SK-N-MC (cell line): Measurements from ENCODE around the gene TSPAN3.

Experiments used
- DNase-seq: peaks from one replicate; pipeline ENCODE4 v3.0.0-alpha.2; 2011; ENCODE audit warnings: low read depth, low spot score
- H3K27ac ChIP-seq: fragments of 200-600 bp; sonication (generic); 2 replicates; pipeline ENCODE4 v1.5.1; 2016; ENCODE audit warnings: mixed run types
- H3K36me3 ChIP-seq: fragments of 200-600 bp; sonication (generic); 2 replicates; pipeline ENCODE4 v1.6.1; 2017; ENCODE audit warnings: antibody characterized with exemption, low read length, mixed read lengths; ENCODE audit not compliant: insufficient read depth
- H3K4me3 ChIP-seq: fragments of 200-600 bp; sonication (generic); 2 replicates; pipeline ENCODE4 v1.5.1; 2016
- H3K9ac ChIP-seq: fragments of 200-600 bp; sonication (generic); 2 replicates; pipeline ENCODE4 v1.8.0; 2017; ENCODE audit warnings: mixed run types, mixed read lengths; ENCODE audit not compliant: insufficient read length
- H3K9me3 ChIP-seq: fragments of 200-600 bp; sonication (generic); 2 replicates; pipeline ENCODE4 v1.6.1; 2017; ENCODE audit warnings: low read depth, mild to moderate bottlenecking, antibody characterized with exemption, low read length, moderate library complexity, mixed read lengths
- EZH2 ChIP-seq: fragments of 200-600 bp; sonication (generic); IDR thresholded peaks from one replicate; pipeline ENCODE4 v1.6.1; 2017; ENCODE audit warnings: antibody characterized with exemption
- FOXP2 ChIP-seq: optimal IDR thresholded peaks from 2 replicates; pipeline ENCODE3; 2011; ENCODE audit warnings: mild to moderate bottlenecking, moderate library complexity; ENCODE audit not compliant: insufficient read depth; ENCODE audit errors: extremely low read length, control extremely low read depth
- POLR2AphosphoS5 ChIP-seq: IDR thresholded peaks from 2 replicates; pipeline ENCODE4 v1.6.1; 2012; ENCODE audit warnings: mild to moderate bottlenecking, low read depth, low read length, borderline replicate concordance

The TSPAN3 gene

DNA sequence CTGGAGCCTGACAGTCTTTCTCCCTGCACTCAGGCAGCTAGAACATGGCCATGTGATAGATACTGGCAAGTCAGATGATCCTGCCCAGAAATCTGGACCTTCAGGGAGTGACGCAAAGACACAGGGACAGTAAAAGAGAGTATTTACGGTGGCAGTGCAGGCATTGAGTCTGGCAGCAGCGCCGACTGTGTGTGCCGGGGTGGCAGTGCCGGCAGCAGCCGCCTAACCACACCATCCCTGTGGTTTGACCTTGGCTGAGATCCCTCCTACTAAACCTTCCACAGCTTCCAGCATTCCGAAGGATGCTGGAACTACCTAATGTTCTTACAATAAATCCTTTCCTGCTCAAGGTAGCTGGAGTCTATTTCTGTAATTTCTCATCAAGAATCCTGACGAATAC, 4.6 kb upstream of the TSPAN3 start:
- Histone ChIP-seq H3K9me3 (no peaks in the 10 kb centered on the region), H3K27ac (no peak overlapping the region), H3K4me3 (no peak overlapping the region), H3K9ac (no peak overlapping the region), H3K36me3 (no peaks in the 10 kb centered on the region)
- no peak for TF ChIP-seq EZH2
- no peak for TF ChIP-seq FOXP2
- TF ChIP-seq POLR2AphosphoS5: no peak
- no peak for DNase-seq

DNA sequence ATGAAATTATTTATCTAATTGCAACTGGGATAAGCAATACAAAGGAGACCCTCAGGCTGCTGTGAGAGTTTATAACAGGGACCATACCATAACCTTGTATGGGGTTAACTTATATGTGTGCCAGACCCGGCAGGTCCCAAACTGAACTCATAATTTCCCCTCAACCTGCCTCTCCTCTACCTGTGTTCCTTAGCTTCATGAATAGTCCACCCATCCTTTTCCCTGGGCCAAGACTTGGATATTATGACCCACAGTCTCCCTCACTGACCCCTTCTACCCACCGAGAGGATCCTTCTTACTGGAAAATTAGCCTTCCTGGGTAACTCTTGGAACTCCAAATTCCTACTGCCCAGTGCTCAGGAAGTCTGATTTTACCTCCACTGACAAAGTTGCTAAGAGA, 3.4 kb upstream of the TSPAN3 start:
- no peak overlapping the region for H3K27ac ChIP-seq
- H3K36me3 ChIP-seq: no peaks in the 10 kb centered on the region
- DNase-seq: no peak
- TF ChIP-seq EZH2: no peak
- H3K9ac ChIP-seq: no peak overlapping the region
- H3K4me3 ChIP-seq: no peak overlapping the region
- no peaks in the 10 kb centered on the region for H3K9me3 ChIP-seq

DNA sequence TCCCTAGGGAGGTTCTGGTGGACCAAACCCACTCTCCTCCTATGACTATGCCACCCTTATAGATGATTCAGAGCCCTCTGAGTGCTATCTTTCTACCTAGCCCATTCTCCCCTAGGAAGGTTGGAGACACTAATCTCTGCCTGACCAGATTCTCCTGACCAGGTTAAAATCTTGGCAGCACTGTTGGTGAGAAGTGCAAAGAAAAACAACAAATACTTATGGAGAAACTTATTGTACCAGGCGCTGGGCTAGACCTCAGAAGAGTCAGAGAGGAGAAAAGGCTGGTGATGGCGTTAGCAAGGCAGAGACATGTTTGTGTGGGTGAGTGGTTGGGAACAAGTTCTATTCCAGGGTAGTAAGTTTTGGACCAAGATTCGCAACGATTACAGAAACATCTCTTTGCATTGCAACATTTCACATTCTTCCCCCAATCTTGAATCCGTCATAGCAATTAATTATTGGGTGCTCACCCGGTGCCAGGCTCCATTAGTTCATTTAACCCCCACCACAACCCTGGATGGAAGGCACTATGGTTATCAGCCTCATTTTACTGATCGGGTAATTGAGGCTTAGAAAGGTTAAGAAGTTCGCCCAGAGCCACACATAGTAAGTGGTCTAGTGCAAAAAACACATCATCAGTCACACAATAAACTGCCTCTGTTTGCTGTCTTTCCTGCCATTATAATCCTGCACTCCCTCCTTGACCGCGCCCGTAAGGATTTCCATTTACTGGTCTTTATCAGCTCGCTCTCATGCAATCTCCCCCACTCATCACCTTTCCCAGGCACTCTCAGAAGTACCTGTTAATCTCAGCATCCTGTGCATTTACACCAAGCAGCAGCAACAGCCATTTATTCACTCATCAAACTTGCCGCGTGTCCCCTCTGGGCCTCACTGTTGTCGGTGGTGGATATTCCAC, 655 bp upstream of the TSPAN3 start:
- Histone ChIP-seq H3K4me3 (peak overlapping the region; percentile 96), H3K9me3 (no peaks in the 10 kb centered on the region), H3K9ac (peak overlapping the region; percentile 43), H3K27ac (no peak overlapping the region), H3K36me3 (peaks cover 13% of the 10 kb centered on the region)
- TF ChIP-seq EZH2 (no peak), POLR2AphosphoS5 (no peak), FOXP2 (no peak)
- no peak for DNase-seq

DNA sequence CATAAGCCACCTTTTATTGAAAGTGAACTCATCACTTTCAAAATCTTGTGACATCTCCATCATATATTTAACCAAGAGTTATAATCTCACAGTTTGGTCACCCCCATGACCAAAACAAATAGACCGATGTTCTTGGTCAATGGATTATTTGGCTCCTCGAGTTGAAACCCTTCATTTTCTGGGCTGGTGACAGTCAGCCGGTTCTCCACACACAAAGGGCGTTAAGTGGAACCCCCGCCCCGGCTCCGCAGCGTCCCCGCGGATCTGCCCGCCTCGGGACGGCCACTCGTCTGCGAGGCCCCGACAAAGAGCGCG, 772 bp downstream of the TSPAN3 start:
- H3K9me3 ChIP-seq: no peaks in the 10 kb centered on the region
- H3K36me3 ChIP-seq: peaks cover 13% of the 10 kb centered on the region
- TF ChIP-seq EZH2: no peak
- TF ChIP-seq FOXP2: no peak
- TF ChIP-seq POLR2AphosphoS5: no peak
- H3K27ac ChIP-seq: peak overlapping the region; percentile 78; the same call in 1 of the 2 replicates
- H3K4me3 ChIP-seq: peak overlapping the region; percentile 96
- DNase-seq: no peak
- H3K9ac ChIP-seq: peak overlapping the region; percentile 94

DNA sequence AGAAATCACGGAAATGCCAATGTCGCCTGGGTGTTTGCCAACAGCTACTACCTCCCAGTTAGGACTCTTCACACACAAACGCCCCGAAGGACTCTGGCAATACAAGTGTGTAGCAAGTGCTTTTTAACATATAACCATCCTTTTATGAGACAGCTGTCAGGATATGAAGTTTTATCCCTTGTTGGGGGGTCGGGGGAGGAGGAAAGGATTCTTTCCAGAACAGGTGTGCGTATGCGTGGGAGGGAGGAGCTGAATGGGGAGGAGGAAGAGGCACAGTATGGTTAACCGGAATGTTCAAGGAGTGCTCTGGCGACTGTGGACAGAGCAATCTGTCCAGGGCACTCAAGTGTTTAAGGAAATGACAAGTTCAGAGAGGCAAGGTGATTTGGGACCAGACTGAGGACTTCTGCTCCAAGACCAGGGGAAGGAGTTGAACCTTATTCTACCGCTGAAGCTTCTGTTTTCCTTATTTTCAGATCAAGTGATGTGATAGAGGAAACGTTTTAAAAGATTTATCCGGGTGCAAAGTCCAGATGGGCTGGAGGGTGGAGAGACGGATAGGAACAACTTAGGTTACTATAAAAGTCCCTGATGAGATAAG, 1.3 kb downstream of the TSPAN3 start:
- H3K36me3 ChIP-seq: peaks cover 13% of the 10 kb centered on the region
- peak overlapping the region; percentile 94 for H3K9ac ChIP-seq
- H3K4me3 ChIP-seq: peak overlapping the region; percentile 96
- no peaks in the 10 kb centered on the region for H3K9me3 ChIP-seq
- no peak overlapping the region for H3K27ac ChIP-seq
- DNase-seq: no peak
- TF ChIP-seq EZH2 (no peak), POLR2AphosphoS5 (no peak; the same call in 1 of the 2 replicates), FOXP2 (no peak)

DNA sequence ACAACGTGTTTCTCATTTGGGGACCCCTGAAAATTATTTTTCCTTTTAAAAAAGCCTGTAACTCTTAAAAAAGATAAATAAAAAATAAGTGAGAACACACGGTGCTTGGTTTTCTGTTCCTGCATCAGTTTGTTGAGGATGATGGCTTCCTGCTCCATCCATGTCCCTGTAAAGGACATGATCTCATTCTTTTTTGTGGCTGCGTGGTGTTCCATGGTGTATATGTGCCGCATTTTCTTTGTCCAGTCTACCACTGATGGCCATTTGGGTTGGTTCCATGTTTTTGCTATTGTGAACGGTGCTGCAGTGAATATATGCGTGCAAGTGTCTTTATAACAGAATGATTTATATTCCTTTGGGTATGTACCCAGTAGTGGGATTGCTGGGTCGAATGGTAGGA, 2.3 kb downstream of the TSPAN3 start:
- Histone ChIP-seq H3K9ac (no peak overlapping the region), H3K9me3 (no peaks in the 10 kb centered on the region), H3K27ac (no peak overlapping the region; the same call in 1 of the 2 replicates), H3K36me3 (peaks cover 16% of the 10 kb centered on the region), H3K4me3 (no peak overlapping the region)
- DNase-seq: no peak
- TF ChIP-seq EZH2 (no peak), FOXP2 (no peak)

DNA sequence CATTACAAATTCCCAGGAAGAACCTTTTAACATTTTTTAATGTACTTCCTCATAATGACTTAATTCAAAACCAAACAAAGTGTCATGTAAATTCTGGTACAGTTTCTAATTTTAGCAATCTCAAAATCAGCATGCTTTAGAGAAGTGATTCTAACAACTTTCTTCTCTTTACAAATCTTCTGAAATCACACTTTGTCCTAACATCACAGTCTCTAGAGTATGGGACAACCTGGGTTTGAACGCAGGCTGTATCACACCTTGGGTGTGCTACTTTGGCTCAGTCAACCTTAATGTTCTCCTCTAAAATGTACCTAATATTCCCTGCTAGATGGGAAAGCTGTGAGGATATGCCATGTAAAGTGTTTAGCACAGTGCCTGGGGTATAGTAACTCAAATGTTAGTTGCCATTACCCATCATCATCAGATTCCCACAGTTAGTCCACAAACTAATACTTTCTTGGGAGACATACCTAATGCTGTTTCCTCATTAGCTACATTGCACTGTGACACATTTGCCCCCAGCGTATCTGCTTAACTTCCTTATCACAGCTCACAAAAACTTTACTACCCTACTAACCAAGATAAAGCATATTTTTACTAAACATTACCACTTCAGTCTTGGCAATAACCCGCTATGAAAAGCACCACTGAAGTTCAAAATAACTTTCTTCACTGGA, 3.1 kb downstream of the TSPAN3 start:
- Histone ChIP-seq H3K9ac (no peak overlapping the region), H3K9me3 (no peaks in the 10 kb centered on the region), H3K27ac (peak overlapping the region; percentile 62; the same call in 1 of the 2 replicates), H3K4me3 (peak overlapping the region; percentile 53), H3K36me3 (peaks cover 16% of the 10 kb centered on the region)
- TF ChIP-seq FOXP2 (no peak), POLR2AphosphoS5 (no peak)
- DNase-seq: no peak

DNA sequence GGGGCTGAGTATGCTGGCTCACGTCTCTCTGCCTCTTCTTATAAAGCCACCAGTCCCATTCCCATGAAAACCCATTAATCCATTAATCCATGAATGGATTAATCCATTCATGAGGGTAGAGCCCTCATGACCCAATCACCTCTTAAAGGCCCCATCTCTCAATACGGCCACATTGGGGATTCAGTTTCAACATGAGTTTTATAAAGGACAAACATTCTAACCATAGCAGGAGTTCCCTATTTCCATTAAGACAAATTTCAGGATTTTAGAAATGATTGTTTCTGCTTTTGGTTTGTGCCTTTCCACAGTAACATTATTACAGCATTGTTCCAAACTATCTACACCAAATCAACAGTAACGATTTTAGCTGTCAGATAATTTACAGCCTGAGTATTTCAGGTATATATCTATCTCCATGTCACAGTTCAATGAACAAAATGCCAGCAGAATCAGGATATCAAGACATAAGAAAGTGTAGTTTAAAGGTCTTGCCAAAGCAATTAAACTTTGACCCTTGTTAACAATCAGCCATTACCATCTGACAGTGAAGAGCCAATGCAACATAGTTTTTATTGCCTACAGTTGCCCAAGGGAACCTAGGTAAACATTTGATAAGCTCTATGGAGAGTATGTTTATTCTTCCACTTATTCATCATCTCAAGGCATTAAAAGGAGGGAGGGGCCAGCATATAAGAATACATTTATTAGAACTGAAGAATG, 3.8 kb downstream of the TSPAN3 start:
- no peak for DNase-seq
- no peak overlapping the region for H3K9ac ChIP-seq
- TF ChIP-seq FOXP2 (no peak), EZH2 (no peak), POLR2AphosphoS5 (no peak; the same call in 1 of the 2 replicates)
- no peaks in the 10 kb centered on the region for H3K9me3 ChIP-seq
- 0 out of 2 replicates have a peak overlapping the region, but pooled peaks have one; percentile 62 for H3K27ac ChIP-seq
- H3K36me3 ChIP-seq: peaks cover 16% of the 10 kb centered on the region
- peak overlapping the region; percentile 53 for H3K4me3 ChIP-seq
